C4-2B (cell line): ENCODE results near the gene IL2RG.

Experiments used
- CTCF ChIP-seq: fragments of 450-650 bp; conservative IDR thresholded peaks from 2 replicates; pipeline ENCODE4 v1.5.1; 2017; ENCODE audit warnings: mild to moderate bottlenecking
- ZFX ChIP-seq: fragments of 450-650 bp; IDR thresholded peaks from 2 replicates; pipeline ENCODE4 v1.6.1; 2017

GRCh38 chrX:71148278-71148663, 36.9 kb upstream of the IL2RG start:
- TF ChIP-seq CTCF (no peak), ZFX (no peak)
